Stimulated activated CD4-positive, alpha-beta T cell treated with anti-CD3 and anti-CD28 coated beads, Interleukin-12 subunit alpha, Interleukin-12 subunit beta, amount 100 ng/mL, for 4 hours (primary cell): ENCODE measurements around the gene ETF1.

Experiments used
- DNase-seq: peaks from one replicate; pipeline ENCODE4 v3.0.0-alpha.2; 2020

Gene ETF1

DNA sequence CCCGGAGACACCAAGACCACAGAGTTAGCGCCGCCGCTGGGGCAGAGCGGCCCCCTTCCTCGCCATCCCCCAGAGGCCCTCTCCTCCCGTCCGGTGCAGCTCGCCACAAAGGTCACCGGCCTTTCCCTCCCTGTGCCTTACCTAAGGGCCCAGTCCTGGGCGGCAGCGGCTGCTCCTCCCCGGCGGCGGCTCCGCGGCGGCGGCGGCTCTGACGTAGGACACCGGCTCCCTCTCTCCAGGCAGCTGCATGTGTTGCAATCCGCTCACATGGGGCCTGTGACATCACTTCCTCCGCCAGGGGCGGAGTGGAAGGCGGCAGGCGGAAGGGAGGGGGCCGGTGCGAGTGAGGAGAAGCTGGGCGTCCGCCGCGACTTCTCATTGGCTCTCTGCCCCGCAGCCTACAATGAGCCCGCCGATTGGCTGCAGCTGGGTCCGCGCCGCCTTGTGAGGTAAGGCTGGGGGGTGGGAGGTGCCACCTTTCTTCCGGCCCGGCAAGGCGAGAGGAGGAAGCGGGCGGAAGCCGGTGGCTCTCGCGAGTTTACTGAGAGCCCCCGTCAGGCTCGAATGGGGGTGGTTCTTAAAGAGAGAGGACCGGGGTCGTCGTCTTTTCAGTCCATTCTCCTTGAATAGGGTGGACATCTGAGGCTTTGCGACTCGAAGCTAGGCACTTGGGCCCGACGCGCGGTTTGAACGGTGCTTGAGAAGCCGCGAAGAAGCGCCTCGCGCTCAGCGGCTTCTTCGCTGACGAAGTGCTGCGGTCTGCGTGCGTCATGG lies at the start of gene ETF1:
Gene ETF1, minus strand, starts transcription at position 281 of the 774 bp plus-strand sequence. CDS start 318 bp downstream, outside the sequence.
- DNase-seq: peak; percentile 98

DNA sequence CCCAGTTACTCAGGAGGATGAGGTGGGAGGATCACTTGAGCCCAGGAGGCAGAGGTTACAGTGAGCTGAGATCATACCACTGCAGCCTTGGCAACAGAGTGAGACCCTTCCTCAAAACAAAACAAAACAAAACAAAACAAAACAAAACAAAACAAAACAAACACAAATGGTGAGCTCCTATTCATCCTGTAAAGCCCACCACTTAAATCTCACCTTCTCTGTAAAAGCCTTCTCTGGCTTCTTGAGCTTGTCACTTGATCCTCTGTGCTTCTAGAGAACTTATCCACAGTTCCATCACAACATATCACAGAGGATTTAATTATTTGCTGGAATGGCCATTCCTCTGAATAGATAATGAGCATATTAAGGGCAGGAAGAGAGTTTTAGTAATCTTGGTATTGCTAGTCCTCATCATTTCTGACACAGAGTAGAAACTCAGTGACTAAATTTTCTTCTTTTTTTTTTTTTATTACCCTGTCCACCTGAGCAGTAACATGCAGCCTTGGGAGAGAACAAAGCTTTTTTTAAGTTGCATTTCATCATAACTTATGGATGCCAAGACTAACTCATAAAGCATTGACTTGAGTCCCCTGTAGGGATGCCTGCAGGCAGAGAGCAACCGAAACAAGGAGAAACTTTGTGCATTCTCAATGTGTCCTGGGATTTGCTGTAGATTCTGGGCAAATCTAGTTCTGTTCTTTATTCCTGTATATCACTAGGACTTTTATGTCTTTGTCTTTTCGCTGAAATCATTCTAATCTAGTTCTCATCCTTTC lies 45.2 kb upstream of the ETF1 start:
- DNase-seq: no peak

DNA sequence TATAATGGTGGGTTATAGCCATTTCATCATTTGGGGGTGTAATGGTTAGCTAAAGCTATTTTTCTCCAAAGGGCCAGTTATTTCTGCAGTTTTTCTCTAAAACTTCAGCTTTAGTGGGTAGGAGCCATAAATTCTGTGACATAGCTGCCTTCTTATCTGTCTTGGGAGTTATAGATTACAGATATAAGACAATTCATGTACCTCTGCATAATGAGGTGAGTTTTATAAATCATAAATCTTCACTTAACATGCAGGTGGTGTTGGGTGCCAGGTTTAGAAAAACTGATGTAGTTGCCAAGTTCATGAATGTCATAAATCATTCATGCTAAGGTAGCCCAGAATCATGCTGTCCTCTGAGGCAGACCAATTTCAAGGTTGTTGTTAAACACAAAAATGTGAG lies 42.1 kb upstream of the ETF1 start:
- no peak for DNase-seq

DNA sequence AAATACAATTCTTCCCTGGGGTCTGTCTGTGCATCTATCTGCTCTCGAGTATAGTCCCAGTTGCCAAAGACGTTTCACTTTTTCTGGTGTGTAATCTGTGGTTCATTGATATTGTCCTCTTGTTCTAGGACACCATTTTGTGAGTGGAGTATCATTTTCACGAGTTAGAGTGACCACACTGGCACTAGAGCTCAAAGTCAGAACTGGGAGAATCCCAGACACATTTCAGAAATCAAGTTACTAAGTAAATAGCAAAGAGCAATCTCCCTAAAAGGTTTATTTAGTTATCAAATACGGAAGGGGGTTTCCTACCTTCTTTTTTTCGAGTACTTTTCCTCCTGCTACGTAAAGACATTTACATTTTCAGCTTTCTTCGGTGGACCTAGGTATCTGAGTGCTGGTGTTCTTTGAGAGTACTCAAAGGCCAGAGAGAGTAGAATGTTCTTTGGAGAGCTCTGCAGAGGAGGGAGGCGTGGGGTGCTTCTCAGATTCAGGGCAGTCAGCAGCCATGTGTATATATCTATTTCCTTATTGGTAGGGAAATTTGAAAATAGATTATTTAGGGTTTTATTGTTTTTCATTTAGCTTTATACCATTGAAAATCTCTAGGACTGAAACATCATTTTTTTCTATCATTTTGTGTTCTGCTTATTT lies 41.1 kb upstream of the ETF1 start:
- DNase-seq: no peak

DNA sequence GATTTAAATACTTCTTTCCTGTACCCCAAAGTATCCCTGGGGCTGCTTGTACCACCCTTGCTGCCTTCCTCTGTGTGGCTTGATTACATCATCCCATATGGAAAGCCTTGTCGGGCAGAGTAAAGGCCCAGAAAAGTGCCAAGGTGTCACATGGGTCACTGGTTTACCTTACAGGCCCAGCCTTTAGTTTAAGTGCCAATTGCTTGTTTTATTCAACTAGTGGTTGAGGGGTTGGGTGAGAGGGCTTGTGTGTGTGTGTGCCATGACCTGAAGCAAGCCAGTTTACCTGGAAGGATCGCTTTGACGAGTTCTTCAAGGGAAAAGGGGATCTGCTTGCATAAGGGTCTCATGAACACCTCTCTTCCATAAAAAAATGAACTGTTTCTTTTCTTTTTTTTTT lies 39.9 kb upstream of the ETF1 start:
- no peak for DNase-seq

DNA sequence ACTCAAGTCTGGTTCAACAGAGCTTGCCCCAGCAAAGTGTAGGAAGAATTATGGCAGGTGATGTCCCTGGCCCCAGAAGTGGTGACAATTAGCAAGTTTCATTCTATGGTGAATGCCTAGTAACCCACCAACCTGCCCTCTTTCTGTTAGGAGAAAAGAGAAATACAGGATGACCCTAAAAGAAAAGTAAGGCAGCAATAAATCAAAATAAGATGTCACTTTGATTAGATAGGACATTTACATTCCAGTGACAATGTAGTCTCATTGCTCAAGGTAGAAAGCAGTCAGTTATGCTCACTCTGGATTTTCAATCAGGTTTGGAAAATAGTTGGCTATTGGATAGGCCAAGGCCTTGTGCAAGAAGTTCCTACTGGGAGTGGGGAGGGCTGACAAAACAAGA lies 37.7 kb upstream of the ETF1 start:
- no peak for DNase-seq

DNA sequence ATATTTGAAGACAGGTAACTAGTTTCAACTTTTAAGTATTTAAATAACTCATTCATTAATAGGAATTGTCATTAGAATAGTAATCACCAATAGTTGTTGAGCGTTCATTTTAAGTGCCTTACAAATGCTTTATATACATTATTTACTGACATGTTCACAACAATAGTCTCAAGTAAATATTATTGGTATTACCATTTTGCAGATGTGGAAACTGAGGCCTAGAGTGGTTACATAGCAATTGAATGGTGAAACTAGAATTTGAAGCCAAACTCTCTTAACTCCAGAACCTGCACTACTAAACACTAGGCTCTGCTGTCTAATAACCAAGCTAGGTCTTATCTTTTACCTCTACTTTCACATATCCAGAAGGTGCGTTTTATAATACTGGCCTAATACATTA lies 37.0 kb upstream of the ETF1 start:
- no peak for DNase-seq

DNA sequence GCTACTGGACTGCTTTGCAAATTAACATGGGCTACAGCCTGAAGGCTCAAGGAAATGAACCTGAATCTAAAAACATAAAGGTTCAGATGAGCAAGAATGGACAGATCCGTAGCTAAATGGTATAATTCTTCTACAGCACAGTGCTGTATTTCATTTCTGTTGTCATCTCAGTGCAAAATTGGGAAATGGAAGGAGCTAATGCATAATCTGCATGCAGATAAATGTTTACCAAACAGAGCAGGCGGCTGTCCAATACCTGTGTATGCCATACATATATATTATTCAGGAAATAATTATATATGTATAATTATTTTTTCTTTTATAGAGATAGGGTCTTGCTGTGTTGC lies 36.5 kb upstream of the ETF1 start:
- no peak for DNase-seq

DNA sequence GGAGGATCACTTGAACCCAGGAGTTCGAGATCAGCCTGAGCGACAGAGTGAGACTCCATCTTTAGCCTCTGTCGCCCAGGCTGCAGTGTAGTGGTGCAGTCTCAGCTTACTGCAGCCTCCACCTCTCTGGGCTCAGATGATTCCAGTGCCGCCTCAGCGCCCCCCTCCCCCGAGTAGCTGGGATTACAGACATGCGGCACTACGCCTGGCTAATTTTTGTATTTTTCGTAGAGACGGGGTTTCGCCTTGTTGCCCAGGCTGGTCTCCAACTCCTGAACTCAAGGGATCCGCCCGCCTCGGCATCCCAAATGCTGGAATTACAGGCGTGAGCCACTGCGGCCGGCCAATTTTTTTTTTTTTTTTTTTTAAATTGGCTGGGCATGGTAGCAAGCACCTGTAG lies 34.4 kb upstream of the ETF1 start:
- no peak for DNase-seq

DNA sequence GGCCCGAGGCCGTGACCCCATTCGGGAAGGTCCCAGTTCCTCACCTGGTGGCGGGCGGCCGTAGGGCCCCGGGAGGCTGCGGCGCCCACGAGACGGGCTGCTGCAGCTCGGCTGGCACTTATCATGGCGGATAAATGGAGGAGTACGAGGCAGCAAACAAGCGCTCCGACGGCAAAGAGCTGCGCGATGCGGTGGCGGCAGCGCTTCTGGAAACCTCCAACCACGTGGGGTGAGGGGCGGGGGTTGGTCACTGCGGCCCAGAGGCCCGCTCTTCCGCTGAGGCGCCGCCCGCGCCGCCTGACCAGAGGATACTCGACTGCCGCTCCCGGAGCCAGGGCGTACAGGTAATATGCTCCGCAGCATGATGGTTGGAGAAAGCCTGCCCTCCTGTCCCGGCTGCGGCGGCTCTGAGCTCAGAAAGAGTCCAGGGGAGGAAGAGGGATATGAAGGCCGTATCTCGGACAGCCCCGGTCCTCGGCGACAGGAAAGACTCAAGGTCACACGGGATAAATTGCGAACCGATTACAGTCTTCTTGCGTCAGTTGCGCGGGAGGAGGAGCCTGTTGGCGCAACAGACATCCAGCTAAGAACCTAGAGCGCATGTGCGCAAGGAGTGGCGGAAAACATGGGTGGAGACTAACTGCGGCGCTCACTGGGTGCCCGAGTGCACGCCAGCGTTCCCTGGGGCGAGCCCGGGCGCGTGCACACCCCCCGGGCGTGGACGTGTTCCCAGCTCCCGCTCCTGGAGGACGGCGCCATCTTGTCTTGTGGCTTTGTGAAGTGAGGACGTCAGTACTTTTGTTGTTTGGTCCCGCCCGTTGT lies 32.4 kb upstream of the ETF1 start, which contains the start of gene HSPA9:
Gene HSPA9, minus strand, starts transcription at position 208 of the 822 bp plus-strand sequence. Its CDS starts 83 bp downstream, at position 125.
- DNase-seq: peak; percentile 93

DNA sequence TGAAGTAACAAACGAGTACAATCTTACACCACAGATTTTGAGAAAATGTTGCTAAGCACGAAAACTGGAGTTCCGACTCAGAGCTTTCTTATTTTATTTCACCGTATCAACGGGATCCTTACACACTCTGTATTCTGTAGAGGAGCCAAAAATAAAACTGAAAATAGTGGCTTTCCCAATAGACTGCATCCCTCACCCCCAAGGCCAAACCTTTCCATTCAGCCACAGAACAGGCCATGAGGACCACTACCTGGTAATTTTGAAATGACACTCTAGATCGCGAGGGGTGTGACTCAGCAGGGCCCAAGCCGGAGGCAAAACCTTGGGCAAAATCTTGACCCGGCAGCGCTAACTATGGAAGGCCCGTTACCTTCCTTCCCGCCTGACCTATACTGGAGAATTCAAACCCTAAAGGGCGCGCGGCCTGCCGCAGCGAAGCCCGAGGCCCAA lies 31.7 kb upstream of the ETF1 start:
- no peak for DNase-seq

DNA sequence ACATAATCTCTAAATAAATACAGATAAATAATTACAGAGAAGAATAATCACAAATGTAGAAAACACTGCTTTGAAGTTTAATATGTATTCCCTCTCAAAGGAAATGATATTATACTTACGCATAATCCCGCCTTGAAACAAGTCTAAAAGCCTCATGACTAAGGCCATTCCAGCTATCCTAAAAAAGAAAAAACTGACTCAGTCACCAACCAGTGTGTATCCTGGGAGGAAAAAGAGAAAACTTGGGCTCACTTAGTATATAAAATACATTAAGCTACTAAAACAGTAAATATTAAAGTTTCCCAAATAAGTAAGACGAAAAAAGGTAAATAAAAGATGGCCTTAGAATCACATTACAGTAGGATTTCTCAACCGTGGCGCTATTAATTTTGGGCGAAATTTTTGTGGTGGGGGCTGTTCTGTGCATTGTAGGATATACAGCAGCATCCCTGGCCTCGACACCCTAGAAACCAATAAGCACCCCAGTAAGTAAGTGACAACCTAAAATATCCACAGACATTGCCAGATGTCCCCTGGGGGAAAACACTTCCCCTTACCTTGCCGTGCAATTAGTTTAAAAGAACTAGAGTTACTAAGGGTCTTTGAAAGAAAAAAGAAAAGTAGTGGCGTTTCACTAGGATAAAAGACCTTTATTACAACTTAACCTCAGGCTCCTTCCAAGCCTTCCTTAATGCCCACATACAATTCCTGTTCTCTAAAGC lies 31.1 kb upstream of the ETF1 start:
- DNase-seq: no peak

DNA sequence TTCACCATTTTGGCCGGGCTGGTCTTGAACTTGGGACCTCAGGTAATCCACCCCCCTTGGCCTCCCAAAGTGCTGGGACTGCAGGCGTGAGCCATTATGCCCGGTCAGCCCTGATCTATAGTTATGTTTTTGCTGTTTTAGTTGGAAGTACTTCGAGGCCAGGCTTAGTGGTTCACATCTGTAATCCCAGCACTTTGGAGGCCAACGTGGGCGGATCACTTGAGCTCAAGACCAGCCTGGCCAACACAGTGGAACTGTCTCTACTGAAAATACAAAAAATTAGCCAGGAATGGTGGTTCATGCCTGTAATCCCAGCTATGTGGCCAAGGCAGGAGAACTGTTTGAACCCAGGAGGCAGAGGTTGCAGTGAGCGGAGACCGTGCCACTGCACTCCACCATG lies 30.2 kb upstream of the ETF1 start:
- no peak for DNase-seq

DNA sequence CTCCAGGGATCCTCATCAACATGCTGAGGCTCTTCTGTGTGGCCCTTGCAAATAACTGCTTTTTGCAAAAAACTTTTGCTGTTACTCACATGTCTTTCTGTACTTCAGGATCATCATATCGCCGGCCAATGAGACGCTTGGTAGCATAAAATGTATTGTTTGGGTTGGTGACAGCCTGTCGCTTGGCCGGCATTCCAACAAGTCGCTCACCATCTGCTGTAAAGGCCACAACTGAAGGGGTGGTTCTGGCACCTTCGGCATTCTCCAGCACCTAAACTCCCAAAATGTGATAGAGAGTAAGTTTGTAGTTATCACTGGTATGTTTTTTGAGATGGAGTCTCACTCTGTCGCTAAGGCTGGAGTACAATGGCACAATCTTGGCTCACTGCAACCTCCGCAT lies 27.8 kb upstream of the ETF1 start:
- DNase-seq: no peak

DNA sequence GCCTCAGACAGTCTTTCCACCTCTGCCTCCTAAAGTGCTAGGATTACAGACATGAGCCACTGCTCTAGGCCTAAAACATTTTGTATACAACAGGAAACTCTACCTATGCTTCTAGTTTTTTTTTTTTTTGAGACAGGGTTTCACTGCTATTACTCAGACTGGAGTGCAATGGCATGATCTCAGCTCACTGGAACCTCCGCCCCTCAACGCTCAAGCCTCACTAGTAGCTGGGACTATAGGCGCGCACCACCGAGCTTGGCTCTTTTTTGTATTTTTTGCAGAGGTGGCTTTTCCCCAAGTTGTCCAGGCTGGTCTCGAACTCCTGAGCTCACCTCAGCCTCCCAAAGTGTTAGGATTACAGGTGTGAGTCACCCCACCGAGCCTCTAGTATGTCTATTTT lies 26.7 kb upstream of the ETF1 start:
- DNase-seq: no peak

DNA sequence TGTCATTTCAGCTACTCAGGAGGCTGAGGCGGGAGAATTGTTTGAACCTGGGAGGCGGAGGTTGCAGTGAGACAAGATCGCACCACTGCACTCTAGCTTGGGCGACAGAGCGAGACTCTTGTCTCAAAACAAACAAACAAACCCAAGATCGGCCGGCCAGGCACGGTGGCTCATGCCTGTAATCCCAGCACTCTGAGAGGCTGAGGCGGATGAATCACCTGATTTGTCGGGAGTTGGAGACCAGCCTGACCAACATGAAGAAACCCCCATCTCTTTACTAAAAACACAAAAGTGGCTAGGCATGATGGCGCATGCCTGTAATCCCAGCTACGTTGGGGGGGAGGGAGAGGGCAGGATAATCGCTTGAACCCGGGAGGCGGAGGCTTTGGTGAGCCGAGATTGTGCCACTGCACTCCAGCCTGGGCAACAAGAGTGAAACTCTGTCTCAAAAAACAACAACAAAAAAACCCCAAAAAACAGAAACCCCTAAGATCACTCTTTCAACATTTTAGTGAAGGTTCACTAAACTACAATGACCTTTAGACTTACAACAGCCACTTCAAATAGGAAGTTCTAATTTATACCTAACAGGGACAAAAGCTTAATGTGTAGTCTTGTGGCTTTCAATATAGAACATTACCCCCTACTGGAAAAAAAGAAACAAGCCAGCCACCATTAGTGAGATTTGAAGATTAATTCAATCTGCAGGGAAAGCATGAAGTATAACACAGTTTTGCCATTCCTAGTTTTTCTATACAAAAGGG lies 25.2 kb upstream of the ETF1 start:
- no peak for DNase-seq

DNA sequence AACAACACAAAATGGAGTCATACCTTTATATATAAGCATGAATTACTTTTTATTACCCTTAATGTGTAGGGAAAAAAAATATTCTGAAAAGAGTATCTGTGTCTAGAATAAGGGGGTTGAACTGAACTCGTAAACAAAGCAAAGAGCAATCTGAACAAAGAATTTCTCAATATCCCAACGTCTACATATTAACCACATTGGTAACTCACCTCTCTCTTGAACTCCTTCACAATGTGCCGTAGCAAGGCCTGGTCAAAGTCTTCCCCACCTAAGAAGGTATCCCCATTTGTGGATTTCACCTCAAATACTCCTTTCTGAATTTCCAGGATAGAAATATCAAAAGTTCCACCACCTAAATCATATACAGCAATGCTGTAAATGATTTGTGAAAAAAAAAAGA lies 23.8 kb upstream of the ETF1 start:
- no peak for DNase-seq

DNA sequence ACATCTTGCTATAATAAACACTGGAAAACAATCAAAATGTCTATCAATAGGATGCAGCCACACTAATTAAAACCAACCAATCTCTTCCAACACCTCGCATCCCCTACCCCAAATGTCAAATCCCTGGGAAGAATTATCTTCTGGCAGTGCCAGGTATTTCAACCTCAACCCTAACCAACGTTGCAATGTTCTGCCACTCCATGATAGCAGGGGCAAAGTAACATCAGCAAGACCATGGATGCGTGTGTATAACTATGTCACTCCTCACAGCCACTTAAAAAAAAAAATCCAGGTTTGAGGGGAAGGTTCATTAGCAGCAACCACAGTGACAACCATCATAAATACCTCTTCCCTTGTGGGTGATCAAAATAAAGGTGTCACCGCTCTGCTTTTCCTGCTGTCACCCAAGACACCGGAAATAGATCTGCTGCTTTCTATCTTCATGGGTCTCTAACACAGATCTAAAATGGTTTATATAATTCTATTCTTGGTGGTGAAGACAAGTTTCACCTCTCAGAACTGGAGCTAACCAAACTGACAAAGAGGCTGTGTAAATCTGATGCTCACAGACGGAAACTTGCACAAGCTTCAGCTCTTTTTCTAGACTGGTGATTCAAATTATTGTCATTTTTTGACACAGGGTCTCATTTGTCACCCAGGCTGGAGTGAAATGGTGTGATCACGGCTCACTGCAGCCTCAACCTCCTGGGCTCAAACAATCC lies 22.2 kb upstream of the ETF1 start:
- no peak for DNase-seq

DNA sequence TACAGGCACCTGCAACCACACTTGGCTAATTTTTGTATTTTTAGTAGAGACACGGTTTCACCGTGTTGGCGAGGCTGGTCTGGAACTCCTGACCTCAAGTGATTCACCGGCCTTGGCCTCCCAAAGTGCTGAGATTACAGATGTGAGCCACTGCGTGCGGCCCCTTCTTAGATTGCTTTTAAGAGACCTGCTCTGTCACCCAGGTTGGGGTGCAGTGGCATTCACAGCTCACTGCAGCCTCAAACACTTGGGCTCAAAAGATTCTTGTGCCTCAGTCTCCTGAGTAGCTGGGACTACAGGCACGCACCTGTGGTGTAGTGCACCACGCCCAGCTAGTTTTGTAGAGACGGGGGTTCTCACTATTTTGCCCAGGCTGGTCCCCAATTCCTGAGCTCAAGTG lies 21.2 kb upstream of the ETF1 start:
- no peak for DNase-seq

DNA sequence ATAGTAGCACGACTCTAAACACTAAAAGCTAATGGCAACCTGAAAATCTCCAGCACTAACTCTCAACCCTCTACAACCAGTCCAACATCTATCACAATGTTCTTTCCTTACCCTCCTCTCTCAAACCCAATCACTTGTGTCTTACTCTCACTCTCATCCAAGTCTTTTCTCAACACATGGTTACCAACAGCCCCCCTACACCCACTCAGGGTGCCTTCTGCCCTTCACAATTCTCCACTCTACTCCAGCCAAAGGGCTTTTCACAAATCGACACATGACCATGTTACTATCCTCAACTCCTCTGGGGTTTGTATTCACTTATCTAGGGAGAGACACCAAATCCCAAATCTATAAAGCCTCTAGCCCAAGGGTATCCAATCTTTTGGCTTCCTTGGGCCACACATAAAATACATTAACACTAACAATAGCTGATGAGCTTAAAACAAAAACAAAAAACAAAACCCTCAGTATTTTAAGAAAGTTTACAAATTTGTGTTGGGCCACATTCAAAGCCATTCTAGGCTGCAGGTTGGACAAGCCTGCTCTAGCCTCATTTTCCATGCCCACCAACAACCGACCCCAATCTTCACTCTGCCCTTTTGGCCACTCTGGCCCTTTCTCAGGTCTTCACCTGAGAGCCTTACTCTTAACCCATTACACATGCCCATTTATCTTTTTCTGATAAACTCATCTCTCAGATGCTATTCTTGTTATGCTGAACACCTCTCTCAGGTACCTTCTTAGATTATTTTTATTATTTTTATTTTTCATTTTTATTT lies 20.5 kb upstream of the ETF1 start:
- DNase-seq: no peak
